ENCODE data around the gene C18orf32. TPM values are rescaled to one million over a fixed set of nuclear protein-coding genes. Genes with fewer than 3 reads are reported as not detected.

C18orf32 gene
- total and polyA plus RNA-seq, 2 donors (not counting 3 experiments of a cell fraction or from before 2014, with no cell fraction given) = 20.4 to 27.4 TPM

GRCh38 chr18:49481317-49481716 lies 5.7 kb downstream of the C18orf32 start:
- no peak overlapping the region for H3K27ac ChIP-seq (ENCODE audit: insufficient read depth, low read depth, low read length)
- H3K79me2 ChIP-seq (ENCODE audit: control insufficient read depth, insufficient read depth, low read length) = peaks cover 13% of the 10 kb centered on the region
- ChIA-PET POLR2A (no interaction called here), CTCF (interaction anchor here (1.2 kb wide), 1 partner anchor 17 kb away, joined by 3 read pairs; no protein-coding TSS in a partner anchor)
- H3K9me3 ChIP-seq (replicated peaks; ENCODE audit: control insufficient read depth, insufficient read depth, low read length) = no peaks in the 10 kb centered on the region
- no peak overlapping the region for H3K9ac ChIP-seq (replicated peaks; ENCODE audit: extremely low read depth, insufficient read depth, low read length)
- H3K4me3 ChIP-seq (replicated peaks in 1 of 3; ENCODE audit: insufficient read depth in 1 of 3, low read depth in 1 of 3, low read length in 3 of 3) = no peak overlapping the region
- no peak for FAIRE-seq
- H3K36me3 ChIP-seq (ENCODE audit: control insufficient read depth in 2 of 2, extremely low read depth in 1 of 2, insufficient read depth in 2 of 2, low read length in 2 of 2) = peaks cover 2 to 10% of the 10 kb centered on the region in 2 experiments
- no peaks in the 10 kb centered on the region for H3K27me3 ChIP-seq (ENCODE audit: control insufficient read depth in 2 of 2, insufficient read depth in 2 of 2, low read length in 2 of 2)
- intact Hi-C loops (cut with micrococcal nuclease) (no loop called here), dilution Hi-C loops (cut with MboI; ENCODE audit: extremely low pct_ligation_motif_present, low sequenced_read_pairs) (no loop called here)
- TF ChIP-seq MAX (IDR thresholded peaks at IDR 0.05; ENCODE audit: insufficient read depth, insufficient read length) (no peak), FOS (IDR thresholded peaks at IDR 0.05; ENCODE audit: borderline replicate concordance, insufficient read depth, low read length) (no peak), CTCF (IDR thresholded peaks at IDR 0.05; ENCODE audit: extremely low read depth in 1 of 2, insufficient read depth in 1 of 2, low read depth in 1 of 2, low read length in 2 of 2) (no peak), GATA2 (IDR thresholded peaks at IDR 0.05; ENCODE audit: insufficient read depth, insufficient read length, low read depth, low read length) (no peak), EZH2 (IDR thresholded peaks at IDR 0.05; ENCODE audit: borderline replicate concordance, low read depth, low read length, severe bottlenecking) (no peak), POLR2A (IDR thresholded peaks at IDR 0.05; ENCODE audit: low read depth, low read length) (no peak), POLR2AphosphoS5 (IDR thresholded peaks at IDR 0.05; ENCODE audit: insufficient read depth, low read depth, low read length) (no peak), MYC (IDR thresholded peaks at IDR 0.05; ENCODE audit: low read depth, low read length) (no peak), JUN (IDR thresholded peaks at IDR 0.05; ENCODE audit: borderline replicate concordance, insufficient read depth, insufficient read length, low read depth) (no peak)
- no peaks in the 10 kb centered on the region for H4K20me1 ChIP-seq (replicated peaks; ENCODE audit: control insufficient read depth, extremely low read depth, insufficient read depth, low read length)
- BruUV-seq (replicated peaks) = no TSS peak
- H2AFZ ChIP-seq (ENCODE audit: low read depth, low read length) = no peak overlapping the region
- DNase-seq (ENCODE audit: low read depth, low spot score) = no peak
- H3K9me1 ChIP-seq (replicated peaks; ENCODE audit: control insufficient read depth, extremely low read depth, insufficient read depth, low read length) = no peaks in the 10 kb centered on the region
- H3K4me2 ChIP-seq (ENCODE audit: insufficient read depth, low read length) = no peak overlapping the region
- H3K4me1 ChIP-seq (ENCODE audit: control insufficient read depth, extremely low read depth, insufficient read depth, low read length) = peaks cover 18% of the 10 kb centered on the region

All from endothelial cell of umbilical vein (primary cell).